ENCODE results near the gene UGT1A8.

- TF ChIP-seq, protein P1, sequence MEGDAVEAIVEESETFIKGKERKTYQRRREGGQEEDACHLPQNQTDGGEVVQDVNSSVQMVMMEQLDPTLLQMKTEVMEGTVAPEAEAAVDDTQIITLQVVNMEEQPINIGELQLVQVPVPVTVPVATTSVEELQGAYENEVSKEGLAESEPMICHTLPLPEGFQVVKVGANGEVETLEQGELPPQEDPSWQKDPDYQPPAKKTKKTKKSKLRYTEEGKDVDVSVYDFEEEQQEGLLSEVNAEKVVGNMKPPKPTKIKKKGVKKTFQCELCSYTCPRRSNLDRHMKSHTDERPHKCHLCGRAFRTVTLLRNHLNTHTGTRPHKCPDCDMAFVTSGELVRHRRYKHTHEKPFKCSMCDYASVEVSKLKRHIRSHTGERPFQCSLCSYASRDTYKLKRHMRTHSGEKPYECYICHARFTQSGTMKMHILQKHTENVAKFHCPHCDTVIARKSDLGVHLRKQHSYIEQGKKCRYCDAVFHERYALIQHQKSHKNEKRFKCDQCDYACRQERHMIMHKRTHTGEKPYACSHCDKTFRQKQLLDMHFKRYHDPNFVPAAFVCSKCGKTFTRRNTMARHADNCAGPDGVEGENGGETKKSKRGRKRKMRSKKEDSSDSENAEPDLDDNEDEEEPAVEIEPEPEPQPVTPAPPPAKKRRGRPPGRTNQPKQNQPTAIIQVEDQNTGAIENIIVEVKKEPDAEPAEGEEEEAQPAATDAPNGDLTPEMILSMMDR (IDR thresholded peaks at IDR 0.05 in 2 of 3, conservative IDR thresholded peaks at IDR 0.05 in 1 of 3; ENCODE audit: borderline replicate concordance in 1 of 3, insufficient read depth in 1 of 3, low read depth in 2 of 3, low read length in 2 of 3): no peak
- TF ChIP-seq FOSL1 (IDR thresholded peaks at IDR 0.05; ENCODE audit: low read depth) (no peak), POLR2A (IDR thresholded peaks at IDR 0.05; ENCODE audit: borderline replicate concordance, extremely low read depth, insufficient read depth, insufficient read length) (no peak), RAD21 (IDR thresholded peaks at IDR 0.05; ENCODE audit: low read depth) (no peak), SRF (IDR thresholded peaks at IDR 0.05; ENCODE audit: low read depth) (no peak), POLR2AphosphoS5 (IDR thresholded peaks at IDR 0.05; ENCODE audit: low read depth, low read length) (no peak), EZH2 (IDR thresholded peaks at IDR 0.05) (no peak), EZH2phosphoT487 (IDR thresholded peaks at IDR 0.05; ENCODE audit: borderline replicate concordance) (no peak), REST (IDR thresholded peaks at IDR 0.05; ENCODE audit: low read depth) (no peak), SIN3A (IDR thresholded peaks at IDR 0.05; ENCODE audit: low read depth) (no peak)
Observed at GRCh38 chr2:233816771-233817170, 199.3 kb downstream of the UGT1A8 start.
